ENCODE results near the gene TMEM175.

- TF ChIP-seq, protein P1, sequence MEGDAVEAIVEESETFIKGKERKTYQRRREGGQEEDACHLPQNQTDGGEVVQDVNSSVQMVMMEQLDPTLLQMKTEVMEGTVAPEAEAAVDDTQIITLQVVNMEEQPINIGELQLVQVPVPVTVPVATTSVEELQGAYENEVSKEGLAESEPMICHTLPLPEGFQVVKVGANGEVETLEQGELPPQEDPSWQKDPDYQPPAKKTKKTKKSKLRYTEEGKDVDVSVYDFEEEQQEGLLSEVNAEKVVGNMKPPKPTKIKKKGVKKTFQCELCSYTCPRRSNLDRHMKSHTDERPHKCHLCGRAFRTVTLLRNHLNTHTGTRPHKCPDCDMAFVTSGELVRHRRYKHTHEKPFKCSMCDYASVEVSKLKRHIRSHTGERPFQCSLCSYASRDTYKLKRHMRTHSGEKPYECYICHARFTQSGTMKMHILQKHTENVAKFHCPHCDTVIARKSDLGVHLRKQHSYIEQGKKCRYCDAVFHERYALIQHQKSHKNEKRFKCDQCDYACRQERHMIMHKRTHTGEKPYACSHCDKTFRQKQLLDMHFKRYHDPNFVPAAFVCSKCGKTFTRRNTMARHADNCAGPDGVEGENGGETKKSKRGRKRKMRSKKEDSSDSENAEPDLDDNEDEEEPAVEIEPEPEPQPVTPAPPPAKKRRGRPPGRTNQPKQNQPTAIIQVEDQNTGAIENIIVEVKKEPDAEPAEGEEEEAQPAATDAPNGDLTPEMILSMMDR (IDR thresholded peaks at IDR 0.05; ENCODE audit: low read depth, low read length, poor library complexity, severe bottlenecking) = no peak
- TF ChIP-seq EZH2phosphoT487 (IDR thresholded peaks at IDR 0.05; ENCODE audit: borderline replicate concordance, low read length) = no peak
Observed at GRCh38 chr4:963276-964225, 31.3 kb downstream of the TMEM175 start.
